SK-N-DZ (cell line): Measurements from ENCODE around the gene PSMB5.

Experiments used
- DNase-seq: peaks from one replicate; pipeline ENCODE4 v3.0.0-alpha.2; 2015; ENCODE audit warnings: low spot score

PSMB5 gene

DNA sequence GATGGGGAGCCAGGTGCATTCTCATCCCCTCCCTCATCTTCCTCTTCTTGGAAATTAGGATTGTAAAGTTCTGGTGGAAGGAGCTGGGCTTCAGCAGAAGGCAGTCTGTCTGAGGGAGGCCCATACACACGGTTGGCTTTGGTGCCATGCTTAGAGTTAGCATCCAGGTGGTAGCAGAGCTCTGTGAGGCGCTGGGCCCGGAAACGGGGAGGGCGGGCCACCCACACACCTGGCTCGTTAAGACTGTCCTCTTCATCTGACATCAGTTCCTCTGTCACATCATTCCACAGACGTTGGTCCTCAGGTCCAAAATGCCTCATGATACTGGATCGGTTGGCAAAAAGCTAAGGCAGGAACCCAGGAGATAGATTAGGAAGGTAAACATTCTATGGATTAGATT is 47.4 kb downstream of the PSMB5 start:
- DNase-seq, result no peak

GRCh38 chr14:22986508-22987054 is 48.1 kb downstream of the PSMB5 start:
- DNase-seq, result peak; percentile 84

DNA sequence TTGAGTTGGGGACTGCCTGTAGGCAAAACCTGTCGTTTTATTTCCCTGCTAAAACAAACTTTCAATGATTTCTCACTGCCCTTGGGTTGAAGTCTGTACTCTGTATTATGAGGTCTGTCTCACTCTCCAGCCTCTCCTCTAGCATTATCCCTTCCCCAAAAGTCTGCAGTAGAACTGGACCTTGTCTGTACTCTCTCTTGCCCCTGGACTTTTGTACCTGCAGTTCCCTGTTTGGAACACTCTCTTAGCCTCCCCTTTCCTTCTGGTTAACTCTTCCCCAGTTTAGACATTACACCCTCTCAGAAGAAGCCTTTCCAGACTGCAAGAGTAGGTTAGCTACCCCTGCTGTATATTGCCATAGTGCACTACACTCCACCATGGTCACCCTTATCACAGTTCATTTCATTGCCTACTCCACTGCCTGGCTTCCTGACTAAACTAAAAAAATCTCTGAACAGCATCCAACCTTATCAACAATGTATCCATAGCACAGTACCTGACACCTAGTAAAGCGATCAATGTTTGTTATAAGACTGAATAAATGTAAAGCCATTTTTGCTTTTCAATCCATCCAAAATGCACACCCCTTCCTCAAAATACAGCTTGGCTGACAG is 48.7 kb downstream of the PSMB5 start:
- DNase-seq, result no peak

GRCh38 chr14:22984959-22985658 is 49.6 kb downstream of the PSMB5 start:
- DNase-seq, result no peak

- DNase-seq, result peak; percentile 78
These were observed 52.0 kb downstream of the PSMB5 start, which contains the start of gene AJUBA for GRCh38 chr14:22982477-22983245. Gene AJUBA, minus strand, starts transcription at chr14:22982551. Its CDS starts 285 bp downstream, at chr14:22982266.

DNA sequence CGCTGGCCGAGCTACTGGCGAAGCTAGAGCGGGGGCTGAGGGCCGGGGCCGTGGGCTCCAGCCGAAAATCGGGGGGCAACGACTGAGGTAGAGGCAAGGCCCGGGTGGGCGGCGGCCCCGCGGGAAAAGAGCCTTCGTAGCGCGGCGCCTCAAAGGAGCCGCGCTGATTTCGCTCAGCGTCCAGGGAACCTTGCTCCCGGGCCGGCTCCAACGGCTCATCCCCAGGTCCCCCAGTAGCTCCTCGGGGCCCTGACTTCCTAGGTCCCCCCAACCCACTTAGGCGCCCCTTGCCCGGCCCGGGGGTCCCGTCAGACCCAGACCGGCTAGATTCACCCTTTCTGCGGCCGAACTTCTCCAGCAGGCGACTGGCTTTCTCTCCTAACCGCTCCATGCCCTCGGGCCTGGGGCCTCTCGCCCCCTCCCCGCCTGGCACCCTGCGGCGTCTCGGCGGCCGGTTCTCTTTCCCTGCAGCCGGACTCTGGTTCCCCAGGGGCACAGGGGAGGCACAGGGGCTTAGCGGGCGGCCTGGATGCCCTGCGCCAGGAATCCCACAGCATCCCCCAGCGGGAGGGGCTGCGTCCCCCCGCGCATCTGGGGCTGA is 52.7 kb downstream of the PSMB5 start:
- DNase-seq, result no peak

DNA sequence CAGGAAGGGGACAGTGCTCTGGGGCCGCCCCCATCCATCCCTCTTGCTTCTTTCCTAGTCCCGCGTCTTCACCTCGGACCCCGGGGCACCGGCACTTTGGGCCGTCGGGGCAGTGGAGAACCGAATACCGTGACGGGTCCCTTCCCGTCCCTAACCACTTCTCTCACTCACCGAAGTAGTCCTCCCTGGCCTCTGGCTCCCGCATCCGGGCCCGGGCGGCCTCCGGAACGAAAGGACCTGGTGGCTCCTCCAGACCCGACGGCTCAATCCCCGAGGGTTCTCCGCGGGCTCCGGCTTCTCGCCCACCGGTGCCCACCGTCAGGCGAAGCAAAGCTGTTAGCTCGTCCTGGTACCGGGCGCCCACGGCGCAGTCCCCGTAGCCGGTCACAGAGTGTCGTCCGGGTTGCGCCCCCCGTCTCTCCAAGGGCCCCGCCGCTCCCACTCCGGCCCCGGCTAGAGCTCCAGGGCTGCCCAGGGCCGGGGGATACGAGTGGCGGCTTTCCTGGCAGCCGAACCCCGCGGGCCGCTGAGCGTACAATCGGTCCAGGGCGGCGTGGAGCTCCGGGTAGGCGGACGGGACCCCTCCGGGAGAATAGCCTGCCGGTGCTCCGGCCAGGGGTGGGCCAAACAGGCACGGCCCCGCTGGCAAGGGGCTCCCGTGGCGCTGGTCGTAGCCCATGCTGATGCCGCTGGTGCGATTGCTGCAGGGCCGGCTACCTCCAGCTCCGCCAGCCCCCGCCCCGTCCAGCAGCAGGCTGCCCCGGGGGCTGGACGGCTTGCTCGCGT is 53.4 kb downstream of the PSMB5 start:
- DNase-seq, result no peak

DNA sequence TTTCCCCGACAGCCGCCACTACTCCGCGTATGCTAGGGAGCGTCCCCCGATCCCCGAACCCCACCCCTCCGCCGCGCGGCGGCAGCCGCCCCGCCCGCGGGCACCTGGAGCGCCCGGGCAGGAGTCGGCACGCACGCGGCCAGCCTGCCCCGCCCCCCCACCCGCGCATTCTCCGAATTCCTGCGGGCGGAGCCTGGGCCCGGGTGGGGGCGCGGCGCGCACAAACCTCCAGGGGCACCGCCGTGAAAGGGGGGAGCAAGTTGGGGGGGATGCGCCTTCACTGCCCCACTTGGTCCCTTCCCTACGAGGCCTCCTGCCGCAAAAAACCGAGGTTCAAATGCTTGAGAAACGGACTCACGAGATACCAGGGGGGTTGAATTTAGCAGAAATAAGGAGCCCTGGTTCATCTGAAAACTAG is 54.0 kb downstream of the PSMB5 start:
- no peak for DNase-seq

GRCh38 chr14:22979748-22980392 is 54.8 kb downstream of the PSMB5 start:
- no peak for DNase-seq

- DNase-seq, result no peak
These were observed 55.6 kb downstream of the PSMB5 start for GRCh38 chr14:22978981-22979671.

DNA sequence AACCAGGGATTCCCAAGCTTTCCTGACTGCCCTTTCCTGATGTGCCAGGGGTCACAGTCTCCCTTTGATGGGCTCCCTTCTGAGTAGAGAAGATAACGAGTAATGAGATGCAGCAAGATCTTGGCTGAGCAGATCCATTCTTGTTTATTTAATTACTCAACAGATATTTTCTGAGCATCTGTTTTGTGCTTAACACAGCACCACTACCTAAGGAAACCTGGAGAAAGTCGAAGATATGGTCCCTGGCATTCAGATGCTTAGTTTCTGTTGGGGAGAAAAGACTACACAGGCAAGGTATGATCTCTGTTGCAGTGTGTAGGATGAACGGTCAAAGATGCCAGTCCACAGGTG is 56.2 kb downstream of the PSMB5 start:
- no peak for DNase-seq

- DNase-seq, result no peak
These were observed 56.8 kb downstream of the PSMB5 start for GRCh38 chr14:22977684-22978486.

GRCh38 chr14:22977434-22977683 is 57.3 kb downstream of the PSMB5 start:
- no peak for DNase-seq

DNA sequence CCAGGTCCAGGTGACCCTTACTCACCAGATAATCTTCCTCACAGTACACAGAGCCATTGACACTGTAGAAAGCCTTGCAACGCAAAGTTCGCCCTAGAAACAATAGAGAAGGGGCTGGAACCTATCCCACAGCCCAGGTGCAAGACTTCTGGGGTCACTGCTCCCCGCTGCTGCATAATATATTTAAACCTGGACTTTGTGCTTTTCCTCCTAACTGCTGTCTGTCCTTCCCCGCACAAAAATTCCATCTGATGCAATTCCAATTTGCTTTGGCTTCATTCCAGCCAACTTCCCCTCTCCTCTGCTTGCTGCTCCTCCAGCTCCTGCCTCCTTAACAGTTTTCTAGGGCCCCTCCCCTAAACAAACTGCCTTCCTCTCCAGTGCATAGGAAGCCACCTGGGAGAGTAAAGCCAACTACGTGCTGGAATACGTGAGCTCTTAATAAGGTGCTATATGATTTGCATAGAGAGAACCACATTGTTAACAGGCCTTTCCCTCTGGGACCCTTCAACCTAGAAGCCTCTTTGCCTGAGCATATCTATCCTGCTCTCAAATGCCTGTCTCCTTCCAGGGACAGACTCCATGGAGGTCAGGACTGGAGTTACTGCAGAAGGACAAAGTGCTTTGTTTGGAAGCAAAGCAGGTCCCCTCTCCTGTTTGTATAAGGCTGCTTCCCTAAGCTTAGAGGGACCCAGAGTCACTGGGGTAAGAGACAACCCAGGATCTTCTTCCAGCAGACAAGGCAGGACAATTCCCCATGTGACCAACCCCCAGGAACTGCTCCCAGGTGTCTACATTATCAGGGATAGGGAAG is 57.9 kb downstream of the PSMB5 start:
- DNase-seq, result no peak
